Stimulated activated memory B cell treated with anti-CD40 and anti-IgM and Interleukin-4, amounts not matched to agents 10 μg/mL and 1 μg/mL and 100 μg/mL, for 72 hours (primary cell): Measurements from ENCODE around the gene COL9A3.

Experiments used
- ATAC-seq: fragments of 150-1000 bp; cut with Tn5 transposase; 2 replicates; pipeline ENCODE4 v1.10.0; 2021
- H3K27ac Mint-ChIP-seq: one replicate; pipeline ENCODE4 v1.8.0; 2022; ENCODE audit warnings: mild to moderate bottlenecking, mixed read lengths
- H3K27me3 Mint-ChIP-seq: one replicate; pipeline ENCODE4 v1.8.0; 2022; ENCODE audit warnings: mixed read lengths
- H3K36me3 Mint-ChIP-seq: one replicate; pipeline ENCODE4 v1.8.0; 2022; ENCODE audit warnings: mixed read lengths
- H3K4me1 Mint-ChIP-seq: one replicate; pipeline ENCODE4 v1.8.0; 2022; ENCODE audit warnings: mixed read lengths
- H3K4me3 Mint-ChIP-seq: one replicate; pipeline ENCODE4 v1.8.0; 2022; ENCODE audit warnings: mild to moderate bottlenecking, moderate library complexity, mixed read lengths
- H3K9me3 Mint-ChIP-seq: one replicate; pipeline ENCODE4 v1.8.0; 2022; ENCODE audit warnings: mixed read lengths

COL9A3 gene

GRCh38 chr20:62811320-62811719, 5.5 kb upstream of the COL9A3 start:
- Mint-ChIP-seq H3K27me3 (peaks cover 21% of the 10 kb centered on the region), H3K27ac (no peak overlapping the region), H3K4me3 (no peak overlapping the region), H3K36me3 (peaks cover 52% of the 10 kb centered on the region), H3K9me3 (no peaks in the 10 kb centered on the region), H3K4me1 (peaks cover 47% of the 10 kb centered on the region)
- no peak for ATAC-seq

- no peak for ATAC-seq
- no peak overlapping the region for H3K4me3 Mint-ChIP-seq
- peaks cover 50% of the 10 kb centered on the region for H3K36me3 Mint-ChIP-seq
- H3K27me3 Mint-ChIP-seq = peaks cover 21% of the 10 kb centered on the region
- H3K27ac Mint-ChIP-seq = no peak overlapping the region
- H3K4me1 Mint-ChIP-seq = peaks cover 43% of the 10 kb centered on the region
- no peaks in the 10 kb centered on the region for H3K9me3 Mint-ChIP-seq
These were observed 5.1 kb upstream of the COL9A3 start for GRCh38 chr20:62811720-62812119.

GRCh38 chr20:62812181-62812906, 4.5 kb upstream of the COL9A3 start:
- Mint-ChIP-seq H3K27me3 (peaks cover 21% of the 10 kb centered on the region), H3K9me3 (no peaks in the 10 kb centered on the region), H3K4me1 (peaks cover 36% of the 10 kb centered on the region), H3K4me3 (no peak overlapping the region), H3K36me3 (peaks cover 45% of the 10 kb centered on the region), H3K27ac (no peak overlapping the region)
- ATAC-seq = no peak

- Mint-ChIP-seq H3K9me3 (no peaks in the 10 kb centered on the region), H3K4me3 (no peak overlapping the region), H3K4me1 (peaks cover 31% of the 10 kb centered on the region), H3K27ac (no peak overlapping the region), H3K27me3 (peaks cover 23% of the 10 kb centered on the region), H3K36me3 (peaks cover 42% of the 10 kb centered on the region)
- no peak for ATAC-seq
These were observed 4.0 kb upstream of the COL9A3 start for GRCh38 chr20:62812907-62813200.

GRCh38 chr20:62813588-62813987, 3.3 kb upstream of the COL9A3 start:
- Mint-ChIP-seq H3K4me3 (no peak overlapping the region), H3K27ac (no peak overlapping the region), H3K36me3 (peaks cover 36% of the 10 kb centered on the region), H3K9me3 (no peaks in the 10 kb centered on the region), H3K4me1 (peaks cover 26% of the 10 kb centered on the region), H3K27me3 (peaks cover 30% of the 10 kb centered on the region)
- no peak for ATAC-seq

- H3K27ac Mint-ChIP-seq = no peak overlapping the region
- H3K9me3 Mint-ChIP-seq = no peaks in the 10 kb centered on the region
- ATAC-seq = no peak
- H3K36me3 Mint-ChIP-seq = peaks cover 35% of the 10 kb centered on the region
- H3K4me1 Mint-ChIP-seq = peaks cover 26% of the 10 kb centered on the region
- peaks cover 36% of the 10 kb centered on the region for H3K27me3 Mint-ChIP-seq
- no peak overlapping the region for H3K4me3 Mint-ChIP-seq
These were observed 2.7 kb upstream of the COL9A3 start for GRCh38 chr20:62814060-62814708.

GRCh38 chr20:62814709-62815065, 2.2 kb upstream of the COL9A3 start:
- no peak for ATAC-seq
- H3K27me3 Mint-ChIP-seq = peaks cover 41% of the 10 kb centered on the region
- H3K9me3 Mint-ChIP-seq = no peaks in the 10 kb centered on the region
- H3K27ac Mint-ChIP-seq = no peak overlapping the region
- H3K36me3 Mint-ChIP-seq = peaks cover 30% of the 10 kb centered on the region
- H3K4me1 Mint-ChIP-seq = peaks cover 26% of the 10 kb centered on the region
- H3K4me3 Mint-ChIP-seq = no peak overlapping the region

GRCh38 chr20:62815066-62815991, 1.5 kb upstream of the COL9A3 start:
- Mint-ChIP-seq H3K4me1 (peaks cover 27% of the 10 kb centered on the region), H3K9me3 (no peaks in the 10 kb centered on the region), H3K27me3 (peaks cover 48% of the 10 kb centered on the region), H3K36me3 (peaks cover 24% of the 10 kb centered on the region), H3K27ac (no peak overlapping the region), H3K4me3 (no peak overlapping the region)
- ATAC-seq = no peak

- peaks cover 52% of the 10 kb centered on the region for H3K27me3 Mint-ChIP-seq
- peaks cover 30% of the 10 kb centered on the region for H3K4me1 Mint-ChIP-seq
- H3K4me3 Mint-ChIP-seq = no peak overlapping the region
- H3K36me3 Mint-ChIP-seq = peaks cover 18% of the 10 kb centered on the region
- H3K27ac Mint-ChIP-seq = no peak overlapping the region
- peak; percentile 9 for ATAC-seq
- no peaks in the 10 kb centered on the region for H3K9me3 Mint-ChIP-seq
These were observed 593 bp upstream of the COL9A3 start for GRCh38 chr20:62816031-62816883.

- H3K4me1 Mint-ChIP-seq = peaks cover 28% of the 10 kb centered on the region
- peaks cover 52% of the 10 kb centered on the region for H3K27me3 Mint-ChIP-seq
- no peak overlapping the region for H3K27ac Mint-ChIP-seq
- no peaks in the 10 kb centered on the region for H3K36me3 Mint-ChIP-seq
- H3K4me3 Mint-ChIP-seq = no peak overlapping the region
- no peak for ATAC-seq
- no peaks in the 10 kb centered on the region for H3K9me3 Mint-ChIP-seq
These were observed 1.2 kb downstream of the COL9A3 start for GRCh38 chr20:62817975-62818591.

- Mint-ChIP-seq H3K27ac (no peak overlapping the region), H3K36me3 (no peaks in the 10 kb centered on the region), H3K4me1 (peaks cover 29% of the 10 kb centered on the region), H3K27me3 (peaks cover 52% of the 10 kb centered on the region), H3K9me3 (no peaks in the 10 kb centered on the region), H3K4me3 (no peak overlapping the region)
- no peak for ATAC-seq
These were observed 2.0 kb downstream of the COL9A3 start for GRCh38 chr20:62818592-62819493.

GRCh38 chr20:62819494-62820174, 2.8 kb downstream of the COL9A3 start:
- no peak for ATAC-seq
- Mint-ChIP-seq H3K4me3 (no peak overlapping the region), H3K4me1 (peaks cover 26% of the 10 kb centered on the region), H3K9me3 (no peaks in the 10 kb centered on the region), H3K27ac (no peak overlapping the region), H3K36me3 (no peaks in the 10 kb centered on the region), H3K27me3 (peaks cover 47% of the 10 kb centered on the region)

- no peak overlapping the region for H3K4me3 Mint-ChIP-seq
- H3K4me1 Mint-ChIP-seq = peaks cover 21% of the 10 kb centered on the region
- no peaks in the 10 kb centered on the region for H3K9me3 Mint-ChIP-seq
- peaks cover 40% of the 10 kb centered on the region for H3K27me3 Mint-ChIP-seq
- no peaks in the 10 kb centered on the region for H3K36me3 Mint-ChIP-seq
- H3K27ac Mint-ChIP-seq = no peak overlapping the region
- no peak for ATAC-seq
These were observed 3.5 kb downstream of the COL9A3 start for GRCh38 chr20:62820208-62820961.
